ENCODE data around the gene CA14.
"Not testable (repeated sequence)": the region's sequence is repeated elsewhere in the genome, so short reads cannot be mapped to it uniquely, and the experiment has no call there.

Gene CA14

DNA sequence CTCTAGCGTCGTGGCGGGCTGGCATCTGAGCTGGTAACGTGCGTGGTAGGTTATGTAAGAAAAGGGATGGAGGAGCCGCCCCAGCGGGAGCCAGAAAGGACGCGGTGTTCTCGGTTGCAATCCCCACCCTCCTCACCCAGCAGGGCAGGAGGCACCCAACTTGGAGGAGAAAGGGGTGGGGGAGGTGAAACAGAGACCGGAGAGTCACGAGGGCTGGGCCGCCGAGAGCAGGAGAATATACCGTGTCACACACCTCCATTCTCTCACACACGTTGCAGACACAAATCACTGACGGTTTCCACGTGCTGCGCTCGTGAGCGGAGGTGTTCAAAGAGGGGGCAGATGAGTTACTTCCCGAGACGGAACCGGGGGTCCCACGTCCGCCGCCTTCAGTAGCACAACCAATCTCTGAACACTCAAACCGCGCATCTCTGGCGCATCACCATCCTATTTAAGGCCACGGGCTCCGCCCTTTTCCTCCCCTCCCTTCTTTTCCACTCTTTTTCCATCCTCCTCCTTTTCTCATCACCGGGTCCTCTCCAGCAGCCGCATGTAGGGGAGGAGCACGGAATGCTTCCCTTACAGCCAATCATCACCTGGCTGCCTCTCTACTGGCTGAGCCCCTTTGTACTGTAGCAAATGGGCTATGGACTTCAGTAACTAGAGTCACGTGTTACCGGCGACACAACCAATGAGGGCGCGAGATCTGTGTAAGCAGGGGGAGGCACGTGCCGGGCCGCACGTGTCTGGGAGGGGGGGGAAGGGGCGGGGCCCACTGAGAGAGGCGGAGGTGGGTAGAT is 24.4 kb downstream of the CA14 start, which contains the start of gene CIART:
Gene CIART (plus strand): TSS at position 797 of the 800 bp plus-strand sequence. CDS start 714 bp downstream, outside the sequence.
- DNase-seq = peak; percentile 59

DNA sequence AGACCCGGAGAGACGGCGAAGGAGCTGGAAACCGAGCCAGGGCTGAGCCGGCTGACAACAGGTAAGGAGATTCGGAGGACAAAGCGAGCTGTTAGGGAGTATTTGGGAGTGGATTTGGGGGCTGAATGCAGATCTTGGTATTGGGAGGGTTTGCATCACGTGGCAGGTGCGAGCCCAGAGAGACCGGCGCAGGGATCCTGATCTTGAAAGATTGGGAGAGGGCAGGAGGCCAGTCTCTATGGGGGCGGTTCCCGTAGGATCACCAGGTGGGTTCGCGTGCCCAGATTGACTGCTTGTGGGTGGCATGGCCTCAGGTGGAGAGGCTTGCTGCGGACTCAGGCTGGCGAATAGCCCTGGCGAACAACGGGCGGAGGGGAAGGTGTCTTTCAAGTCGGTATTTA is 25.0 kb downstream of the CA14 start:
- no peak for DNase-seq

DNA sequence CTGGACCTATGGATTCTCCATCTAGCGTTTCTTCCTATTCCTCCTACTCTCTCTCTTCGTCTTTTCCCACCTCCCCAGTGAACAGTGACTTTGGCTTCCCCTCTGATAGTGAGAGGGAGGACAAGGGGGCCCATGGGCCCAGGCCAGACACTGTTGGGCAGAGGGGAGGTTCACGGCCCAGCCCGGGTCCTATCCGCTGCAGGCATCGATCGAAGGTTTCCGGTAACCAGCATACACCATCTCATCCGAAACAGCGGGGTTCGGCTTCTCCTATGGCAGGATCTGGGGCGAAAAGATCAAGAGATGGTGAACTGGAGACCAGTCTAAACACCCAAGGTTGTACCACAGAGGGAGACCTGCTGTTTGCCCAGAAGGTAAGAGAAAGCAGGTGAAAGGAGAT is 25.7 kb downstream of the CA14 start:
- no peak for DNase-seq

DNA sequence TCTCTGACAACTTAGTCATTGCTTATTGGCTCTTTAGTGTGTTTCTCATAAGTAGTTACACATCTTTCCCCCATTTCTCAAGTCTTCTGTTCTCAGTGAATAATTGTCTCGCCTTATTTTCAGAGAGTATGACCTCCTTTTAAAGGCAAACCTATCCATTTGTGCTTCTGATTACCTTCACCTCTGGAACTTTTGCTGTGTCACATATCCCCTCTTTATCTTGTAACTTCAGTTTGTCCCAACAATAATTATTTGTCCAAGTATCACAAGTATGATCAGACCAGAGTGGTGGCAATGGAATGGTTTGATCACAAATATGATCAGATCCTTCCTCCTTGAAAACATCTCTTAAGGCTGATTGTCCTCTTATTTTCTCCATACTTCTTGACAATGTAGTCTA is 30.8 kb downstream of the CA14 start:
- DNase-seq = no peak

DNA sequence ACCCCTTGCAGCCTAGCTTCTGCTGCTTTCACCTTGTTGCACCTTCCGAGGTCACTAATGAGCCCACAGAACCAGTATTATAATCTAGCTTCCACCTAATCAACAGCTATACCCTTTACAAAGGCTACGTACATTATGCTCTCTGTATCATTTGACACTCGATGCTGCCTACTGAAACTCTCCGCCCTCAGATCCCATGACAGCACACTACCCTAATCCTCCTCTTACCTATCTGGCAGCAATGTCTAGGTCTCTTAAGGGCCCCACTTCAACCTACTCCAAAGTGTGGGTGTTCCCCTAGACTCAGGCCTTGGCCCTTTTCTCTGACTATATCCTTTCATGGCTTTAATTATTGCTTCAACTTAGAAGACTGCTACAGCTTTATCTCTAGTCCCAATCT is 31.2 kb downstream of the CA14 start:
- DNase-seq = no peak

DNA sequence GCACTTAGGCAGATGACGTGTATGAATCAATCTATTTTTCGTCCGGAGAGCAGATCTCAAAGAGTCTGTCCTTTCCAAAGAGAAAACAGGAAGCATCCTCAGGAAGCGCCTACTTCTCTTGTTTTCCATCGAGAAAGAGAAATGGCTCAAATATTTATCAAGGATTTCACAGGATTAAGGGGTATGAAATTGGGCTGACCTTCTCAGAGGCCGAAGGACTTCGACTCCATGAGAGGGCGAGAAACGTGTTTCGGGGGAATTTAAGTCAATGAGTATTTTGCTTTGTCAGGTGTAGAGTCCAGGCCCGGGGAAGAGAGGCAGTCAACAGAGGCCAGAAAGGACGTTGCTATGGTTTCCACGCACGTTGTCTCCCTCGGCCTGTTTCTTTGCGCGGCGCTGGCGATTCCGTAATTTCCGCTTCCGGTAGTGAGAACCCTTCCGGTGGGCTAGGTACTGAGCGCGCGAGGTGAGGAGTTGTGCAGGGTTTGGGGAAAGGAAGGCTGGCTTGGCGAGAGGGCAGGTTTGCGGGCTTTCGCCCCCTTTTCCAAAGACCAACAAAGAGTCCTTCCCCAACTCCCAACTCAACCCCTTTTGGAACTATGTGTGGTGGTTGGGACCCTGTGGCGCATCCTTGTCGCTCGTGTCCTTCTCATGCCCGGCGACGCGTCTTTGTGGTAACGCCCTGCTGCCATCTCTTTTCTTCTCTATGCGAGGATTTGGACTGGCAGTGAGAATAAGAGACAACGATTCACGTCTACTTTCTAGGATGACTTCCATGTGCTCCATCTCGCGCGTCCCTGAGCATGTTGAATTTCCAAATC is 36.1 kb downstream of the CA14 start, which contains the start of gene MRPS21:
Gene MRPS21 (plus strand): TSS at position 429 of the 821 bp plus-strand sequence. CDS start 506 bp downstream, outside the sequence.
- peak; percentile 98 for DNase-seq

DNA sequence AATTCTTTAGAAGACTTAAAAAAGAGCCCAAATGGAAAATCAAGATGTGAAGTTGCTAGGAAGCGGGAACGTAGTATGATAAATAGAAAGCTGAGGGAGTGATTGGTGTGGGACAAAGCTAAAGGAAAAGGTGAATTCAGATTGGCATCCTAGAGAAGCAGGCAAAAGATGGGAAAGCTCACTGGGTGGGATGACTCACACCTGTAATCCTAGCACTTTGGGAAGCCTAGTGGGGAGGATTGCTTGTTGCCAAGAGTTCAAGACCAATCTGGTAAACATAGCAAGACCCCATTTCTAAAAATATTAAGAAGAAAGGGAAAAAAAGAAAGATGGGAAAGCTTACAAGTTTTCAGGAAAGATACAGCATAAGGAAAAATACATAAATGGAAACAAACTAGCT is 37.9 kb downstream of the CA14 start:
- DNase-seq = no peak

DNA sequence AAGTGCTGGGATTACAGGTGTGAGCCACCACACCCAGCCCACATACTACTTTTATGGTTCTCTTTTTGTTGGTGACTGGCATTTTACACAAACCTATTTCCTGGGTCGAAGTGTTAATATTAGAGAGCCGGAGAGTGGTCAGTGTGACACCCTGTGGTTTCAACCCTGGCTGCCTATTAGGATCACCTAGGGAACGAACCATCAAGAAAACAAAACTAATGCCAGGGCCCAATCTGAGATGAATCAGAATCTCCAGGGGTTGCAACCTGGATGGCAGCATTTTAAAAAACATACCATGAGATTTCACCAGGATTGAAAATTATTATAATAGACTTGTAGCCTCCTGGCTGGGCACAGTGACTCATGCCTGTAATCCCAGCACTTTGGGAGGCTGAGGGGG is 42.1 kb downstream of the CA14 start:
- no peak for DNase-seq

DNA sequence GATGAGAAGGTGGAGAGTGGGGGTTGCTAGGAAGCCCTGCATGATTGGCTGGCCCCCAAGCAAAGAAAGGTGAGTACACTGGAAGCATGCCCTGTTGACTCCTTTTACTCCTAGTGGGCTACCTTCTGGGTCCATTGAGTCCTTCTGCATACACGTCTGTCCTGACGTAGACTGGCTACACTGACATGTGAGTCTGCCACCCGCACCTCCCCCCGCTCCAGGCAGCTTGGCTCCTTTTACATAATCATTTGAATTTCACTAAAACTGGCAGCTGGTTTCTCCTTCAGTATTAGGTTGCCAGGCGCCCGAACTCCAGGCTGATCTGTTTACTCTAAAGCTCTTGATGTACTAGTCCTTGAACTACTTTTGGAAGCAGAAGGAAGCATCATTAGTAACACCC is 44.8 kb downstream of the CA14 start:
- no peak for DNase-seq

DNA sequence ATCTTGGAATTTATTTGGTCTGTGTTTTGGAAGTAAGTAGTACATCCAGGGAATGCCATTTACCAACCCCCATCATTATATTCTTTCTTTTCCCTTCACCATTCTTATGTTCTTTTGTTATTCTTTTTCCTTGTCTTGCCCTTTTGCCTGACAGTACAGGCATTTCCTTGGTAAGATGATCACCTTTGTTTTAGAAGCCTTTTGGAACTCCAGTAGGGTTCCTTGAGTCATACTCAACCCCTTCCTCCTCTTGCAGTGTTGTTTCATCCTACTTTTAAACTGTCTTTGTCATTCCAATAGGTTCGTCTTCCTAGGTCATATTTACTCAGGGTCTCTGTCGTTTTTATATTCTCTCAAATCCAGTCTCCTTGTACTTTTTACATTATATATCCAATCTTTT is 45.3 kb downstream of the CA14 start:
- no peak for DNase-seq

DNA sequence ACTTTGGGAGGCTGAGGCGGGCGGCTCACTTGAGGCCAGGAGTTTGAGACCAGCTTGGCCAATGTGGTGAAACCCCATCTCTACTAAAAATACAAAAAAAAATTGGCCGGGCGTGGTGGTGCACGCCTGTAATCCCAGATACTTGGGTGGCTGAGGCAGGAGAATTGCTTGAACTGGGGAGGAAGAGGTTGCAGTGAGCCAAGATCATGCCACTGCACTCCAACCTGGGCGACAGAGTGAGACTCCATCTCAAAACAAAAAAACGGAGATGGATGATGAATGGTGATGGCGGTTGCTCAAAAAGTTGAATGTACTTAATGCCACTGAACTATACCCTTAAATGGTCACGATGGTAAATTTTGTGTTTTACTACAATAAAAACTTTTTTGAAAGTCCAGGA is 51.0 kb downstream of the CA14 start:
- DNase-seq = not testable (repeated sequence)

DNA sequence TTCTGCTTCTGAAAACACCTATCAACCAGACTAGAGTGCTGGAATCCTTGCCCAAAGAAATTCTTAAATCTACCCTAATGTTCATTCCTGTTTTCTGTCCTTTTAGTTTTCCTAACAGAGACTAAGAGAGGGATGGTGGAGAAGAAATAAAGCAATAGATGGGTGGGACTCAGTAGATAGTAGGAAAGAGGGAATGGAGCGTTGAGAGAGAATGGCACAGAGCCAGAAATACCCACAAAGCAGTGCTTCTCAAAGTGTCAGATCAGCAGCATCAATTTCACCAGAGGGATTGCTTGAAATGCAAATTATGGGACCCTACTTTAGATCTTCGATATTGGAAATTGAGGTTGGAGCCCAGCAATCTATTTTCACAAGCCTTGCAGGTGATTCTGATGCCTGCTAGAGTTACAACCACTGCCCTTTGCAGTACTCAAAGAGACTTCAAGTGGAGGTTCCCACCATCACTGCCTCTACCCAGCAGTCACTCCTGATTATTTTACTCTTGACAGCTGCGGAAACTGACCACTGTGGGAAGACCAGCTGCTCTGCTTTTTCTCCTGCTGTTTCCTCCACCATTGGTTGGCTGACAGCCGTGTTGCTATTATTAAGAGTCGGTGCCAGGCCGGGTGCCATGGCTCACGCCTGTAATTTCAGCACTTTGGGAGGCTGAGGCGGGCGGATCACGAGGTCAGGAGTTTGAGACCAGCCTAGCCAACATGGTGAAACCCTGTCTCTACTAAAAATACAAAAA is 52.4 kb downstream of the CA14 start:
- no peak for DNase-seq

DNA sequence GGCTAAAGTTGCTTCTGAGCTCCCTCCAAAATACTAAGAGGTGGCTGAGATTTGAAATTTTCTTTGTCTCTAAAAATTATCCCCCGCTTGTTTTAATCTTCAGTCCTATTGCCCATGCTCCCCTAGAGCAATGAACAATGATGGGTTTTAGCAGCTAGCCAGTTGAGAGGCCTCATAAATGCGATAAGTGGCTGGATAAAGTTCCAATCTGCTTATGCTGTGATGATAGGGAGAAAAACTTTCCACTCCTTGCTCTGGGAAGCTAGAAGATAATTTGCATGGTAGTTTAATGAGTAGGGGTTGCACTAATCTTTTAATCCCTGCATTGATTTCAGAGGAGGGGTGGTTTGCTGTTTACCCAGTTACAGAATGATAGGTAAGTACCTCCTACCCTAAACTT is 54.2 kb downstream of the CA14 start:
- DNase-seq = no peak

All from RPMI8226 (cell line).